Measurements from ENCODE around the gene MRPL55. TPM values are rescaled to one million over a fixed set of nuclear protein-coding genes. Genes with fewer than 3 reads are reported as not detected.

Gene MRPL55
- total RNA-seq, 2 experiments from 2014 or later = 67.8 to 68.3 TPM

GRCh38 chr1:228120857-228121489 is 11.9 kb upstream of the MRPL55 start:
- Mint-ChIP-seq H3K27ac (peak overlapping the region; percentile 32), H3K4me1 (ENCODE audit: low read depth) (peaks cover 3% of the 10 kb centered on the region), H3K27me3 (no peaks in the 10 kb centered on the region), H3K9me3 (peaks cover 5% of the 10 kb centered on the region), H3K36me3 (ENCODE audit: low read depth) (peaks cover 4% of the 10 kb centered on the region), H3K4me3 (peak overlapping the region; percentile 63)
- CTCF ChIA-PET = interaction anchor here (0.9 to 5.8 kb wide), 4 partner anchors 9 to 122 kb away, joined by 4 to 51 read pairs (median 10); no protein-coding TSS in a partner anchor
- POLR2A ChIA-PET = interaction anchor here (1.4 kb wide), 1 partner anchor 10 kb away, joined by 3 read pairs; no protein-coding TSS in a partner anchor
- no peak for DNase-seq
- intact Hi-C loops (cut with micrococcal nuclease) = no loop called here
- ATAC-seq = peak; percentile 82
- no peak for TF ChIP-seq CTCF (IDR thresholded peaks at IDR 0.05)

GRCh38 chr1:228120351-228120750 is 11.3 kb upstream of the MRPL55 start:
- H3K4me1 Mint-ChIP-seq (ENCODE audit: low read depth) = peaks cover 3% of the 10 kb centered on the region
- peaks cover 5% of the 10 kb centered on the region for H3K9me3 Mint-ChIP-seq
- intact Hi-C loops (cut with micrococcal nuclease) = no loop called here
- H3K36me3 Mint-ChIP-seq (ENCODE audit: low read depth) = peaks cover 4% of the 10 kb centered on the region
- DNase-seq (no peak), ATAC-seq (no peak)
- TF ChIP-seq CTCF (IDR thresholded peaks at IDR 0.05) = no peak
- no peaks in the 10 kb centered on the region for H3K27me3 Mint-ChIP-seq
- ChIA-PET POLR2A (no interaction called here), CTCF (interaction anchor here (1.3 to 5.8 kb wide), 3 partner anchors 8 to 121 kb away, joined by 3 to 51 read pairs (median 9); no protein-coding TSS in a partner anchor)
- peak overlapping the region; percentile 63 for H3K4me3 Mint-ChIP-seq
- H3K27ac Mint-ChIP-seq = no peak overlapping the region

GRCh38 chr1:228118040-228118439 is 8.9 kb upstream of the MRPL55 start:
- H3K4me1 Mint-ChIP-seq (ENCODE audit: low read depth) = peaks cover 3% of the 10 kb centered on the region
- intact Hi-C loops (cut with micrococcal nuclease) = no loop called here
- no peaks in the 10 kb centered on the region for H3K27me3 Mint-ChIP-seq
- no peak for TF ChIP-seq CTCF (IDR thresholded peaks at IDR 0.05)
- peaks cover 4% of the 10 kb centered on the region for H3K36me3 Mint-ChIP-seq (ENCODE audit: low read depth)
- no peak overlapping the region for H3K27ac Mint-ChIP-seq
- no peak for DNase-seq
- peaks cover 5% of the 10 kb centered on the region for H3K9me3 Mint-ChIP-seq
- POLR2A ChIA-PET = interaction anchor here (1.4 to 2.4 kb wide), 2 partner anchors 8 to 28 kb away, joined by 5 to 8 read pairs; partner anchors contain the start of gene MRPL55
- ATAC-seq = no peak
- no peak overlapping the region for H3K4me3 Mint-ChIP-seq
- CTCF ChIA-PET = interaction anchor here (1.0 to 5.8 kb wide), 2 partner anchors 8 to 13 kb away, joined by 3 to 51 read pairs; no protein-coding TSS in a partner anchor

- intact Hi-C loops (cut with micrococcal nuclease) = no loop called here
- ChIA-PET CTCF (no interaction called here), POLR2A (no interaction called here)
- no peak for DNase-seq
- Mint-ChIP-seq H3K9me3 (peaks cover 5% of the 10 kb centered on the region), H3K4me3 (no peak overlapping the region), H3K36me3 (ENCODE audit: low read depth) (peaks cover 4% of the 10 kb centered on the region), H3K27me3 (no peaks in the 10 kb centered on the region), H3K27ac (no peak overlapping the region), H3K4me1 (ENCODE audit: low read depth) (peaks cover 4% of the 10 kb centered on the region)
- no peak for TF ChIP-seq CTCF (IDR thresholded peaks at IDR 0.05)
- ATAC-seq = no peak
Measured at GRCh38 chr1:228117335-228117734, 8.2 kb upstream of the MRPL55 start.

GRCh38 chr1:228114827-228115226 is 5.7 kb upstream of the MRPL55 start:
- Mint-ChIP-seq H3K36me3 (ENCODE audit: low read depth) (peaks cover 4% of the 10 kb centered on the region), H3K27me3 (no peaks in the 10 kb centered on the region), H3K4me1 (ENCODE audit: low read depth) (peaks cover 11% of the 10 kb centered on the region), H3K9me3 (peaks cover 5% of the 10 kb centered on the region), H3K27ac (no peak overlapping the region), H3K4me3 (no peak overlapping the region)
- no peak for TF ChIP-seq CTCF (IDR thresholded peaks at IDR 0.05)
- CTCF ChIA-PET = no interaction called here
- ATAC-seq (no peak), DNase-seq (no peak)
- intact Hi-C loops (cut with micrococcal nuclease) = no loop called here
- POLR2A ChIA-PET = no interaction called here

All from activated CD8-positive, alpha-beta T cell treated with anti-CD3 and anti-CD28 coated beads for 36 hours (primary cell).